Neural progenitor cell (in vitro differentiated cells): ENCODE measurements around the gene CGN. TPM values are rescaled to one million over a fixed set of nuclear protein-coding genes. Genes with fewer than 3 reads are reported as not detected.

ENCODE experiments used
- DNase-seq: peaks from one replicate; pipeline ENCODE4 v3.0.0-alpha.2; 2016; ENCODE audit warnings: low spot score
- H2AFZ ChIP-seq: fragments of 200-600 bp; sonication (generic); replicated peaks from 2 replicates; pipeline ENCODE4 v1.6.1; 2016; ENCODE audit warnings: antibody characterized with exemption
- H3F3A ChIP-seq: fragments of 200-600 bp; sonication (generic); 2 replicates; pipeline ENCODE4 v1.6.1; 2016; ENCODE audit warnings: antibody characterized with exemption, low read depth
- H3K27ac ChIP-seq: fragments of 200-600 bp; sonication (generic); 2 replicates; pipeline ENCODE4 v1.5.1; 2016; ENCODE audit warnings: mild to moderate bottlenecking
- H3K27me3 ChIP-seq: fragments of 200-600 bp; sonication (generic); 2 replicates; pipeline ENCODE4 v1.6.1; 2016; ENCODE audit warnings: mild to moderate bottlenecking, moderate library complexity
- H3K36me3 ChIP-seq: fragments of 200-600 bp; sonication (generic); 2 replicates; pipeline ENCODE4 v1.5.1; 2016
- H3K4me1 ChIP-seq: fragments of 200-600 bp; sonication (generic); 2 replicates; pipeline ENCODE4 v1.6.1; 2016; ENCODE audit warnings: mixed run types
- H3K4me2 ChIP-seq: fragments of 200-600 bp; sonication (generic); 2 replicates; pipeline ENCODE4 v1.6.1; 2016
- H3K4me3 ChIP-seq: fragments of 200-600 bp; sonication (generic); 2 replicates; pipeline ENCODE4 v1.5.1; 2016
- H3K79me2 ChIP-seq: fragments of 200-600 bp; sonication (generic); 2 replicates; pipeline ENCODE4 v1.6.1; 2016; ENCODE audit warnings: low read depth
- H3K9ac ChIP-seq: fragments of 200-600 bp; sonication (generic); 2 replicates; pipeline ENCODE4 v1.6.1; 2016
- H3K9me3 ChIP-seq: fragments of 200-600 bp; sonication (generic); 2 replicates; pipeline ENCODE4 v1.5.1; 2016; ENCODE audit warnings: low read depth
- H4K20me1 ChIP-seq: fragments of 200-600 bp; sonication (generic); 2 replicates; pipeline ENCODE4 v1.6.1; 2016; ENCODE audit warnings: low read depth
- H3K27ac Mint-ChIP-seq: 3 replicates; pipeline ENCODE4 v1.8.0; 2021; ENCODE audit warnings: mixed read lengths
- H3K27me3 Mint-ChIP-seq: 2 replicates; pipeline ENCODE4 v1.8.0; 2022; ENCODE audit warnings: low read depth, mild to moderate bottlenecking, inconsistent platforms, moderate library complexity, mixed read lengths; ENCODE audit not compliant: insufficient read depth
- H3K36me3 Mint-ChIP-seq: 3 replicates; pipeline ENCODE4 v1.8.0; 2021; ENCODE audit warnings: mixed read lengths
- H3K4me1 Mint-ChIP-seq: 3 replicates; pipeline ENCODE4 v1.8.0; 2021; ENCODE audit warnings: mixed read lengths
- H3K4me3 Mint-ChIP-seq: 3 replicates; pipeline ENCODE4 v1.8.0; 2021; ENCODE audit warnings: mild to moderate bottlenecking, moderate library complexity, mixed read lengths
- H3K9me3 Mint-ChIP-seq: 3 replicates; pipeline ENCODE4 v1.8.0; 2020; ENCODE audit warnings: mixed read lengths
- EZH2 ChIP-seq: fragments of 200-600 bp; sonication (generic); IDR thresholded peaks from 2 replicates; pipeline ENCODE4 v1.6.1; 2017; ENCODE audit warnings: antibody characterized with exemption, mild to moderate bottlenecking, moderate library complexity
- EZH2phosphoT487 ChIP-seq: fragments of 200-600 bp; sonication (generic); IDR thresholded peaks from 2 replicates; pipeline ENCODE4 v1.6.1; 2017; ENCODE audit warnings: antibody characterized with exemption
- total RNA-seq: library from RNA; depleted of rRNA; stranded (reverse); fragments of >200 nt; gene quantifications from 2 replicates; pipeline ENCODE4 v1.2.3, GENCODE V29; 2015; ENCODE audit warnings: low replicate concordance
- TF ChIP-seq, protein P1 (sequence below): fragments of 200-600 bp; sonication (generic); IDR thresholded peaks from 2 replicates; pipeline ENCODE4 v1.5.1; 2017; ENCODE audit warnings: antibody characterized with exemption, mild to moderate bottlenecking

The CGN gene
- total RNA-seq, 1 donor from 2014 or later = 5.4 TPM

DNA sequence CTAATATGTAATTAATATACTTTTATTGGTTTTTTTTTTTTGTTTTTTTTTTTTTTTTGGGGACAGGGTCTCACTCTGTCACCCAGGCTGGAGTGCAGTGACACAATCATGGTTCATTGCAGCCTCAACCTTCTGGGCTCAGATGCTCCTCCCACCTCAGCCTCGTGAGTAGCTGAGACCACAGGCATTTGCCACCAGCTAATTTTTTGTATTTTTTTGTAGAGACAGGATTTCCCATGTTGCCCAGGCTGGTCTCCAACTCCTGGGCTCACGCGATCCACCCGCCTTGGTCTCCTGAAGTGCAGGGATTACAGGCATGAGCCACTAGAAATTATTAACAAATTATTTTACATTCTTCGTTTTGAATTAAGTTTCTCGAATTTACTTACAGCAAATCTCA is 35.1 kb upstream of the CGN start:
- Mint-ChIP-seq H3K27me3 (peaks cover 13% of the 10 kb centered on the region), H3K9me3 (peaks cover 3% of the 10 kb centered on the region), H3K4me3 (no peak overlapping the region), H3K4me1 (peaks cover 4% of the 10 kb centered on the region), H3K36me3 (no peaks in the 10 kb centered on the region), H3K27ac (no peak overlapping the region)
- no peaks in the 10 kb centered on the region for H3K36me3 ChIP-seq
- H3K4me2 ChIP-seq = no peak overlapping the region
- H3K4me3 ChIP-seq = no peak overlapping the region
- no peaks in the 10 kb centered on the region for H3K4me1 ChIP-seq
- no peaks in the 10 kb centered on the region for H4K20me1 ChIP-seq
- H3K9me3 ChIP-seq = no peaks in the 10 kb centered on the region
- no peaks in the 10 kb centered on the region for H3K79me2 ChIP-seq
- no peak overlapping the region for H3K9ac ChIP-seq
- peaks cover 8% of the 10 kb centered on the region for H3F3A ChIP-seq
- DNase-seq = no peak
- TF ChIP-seq, protein P1, sequence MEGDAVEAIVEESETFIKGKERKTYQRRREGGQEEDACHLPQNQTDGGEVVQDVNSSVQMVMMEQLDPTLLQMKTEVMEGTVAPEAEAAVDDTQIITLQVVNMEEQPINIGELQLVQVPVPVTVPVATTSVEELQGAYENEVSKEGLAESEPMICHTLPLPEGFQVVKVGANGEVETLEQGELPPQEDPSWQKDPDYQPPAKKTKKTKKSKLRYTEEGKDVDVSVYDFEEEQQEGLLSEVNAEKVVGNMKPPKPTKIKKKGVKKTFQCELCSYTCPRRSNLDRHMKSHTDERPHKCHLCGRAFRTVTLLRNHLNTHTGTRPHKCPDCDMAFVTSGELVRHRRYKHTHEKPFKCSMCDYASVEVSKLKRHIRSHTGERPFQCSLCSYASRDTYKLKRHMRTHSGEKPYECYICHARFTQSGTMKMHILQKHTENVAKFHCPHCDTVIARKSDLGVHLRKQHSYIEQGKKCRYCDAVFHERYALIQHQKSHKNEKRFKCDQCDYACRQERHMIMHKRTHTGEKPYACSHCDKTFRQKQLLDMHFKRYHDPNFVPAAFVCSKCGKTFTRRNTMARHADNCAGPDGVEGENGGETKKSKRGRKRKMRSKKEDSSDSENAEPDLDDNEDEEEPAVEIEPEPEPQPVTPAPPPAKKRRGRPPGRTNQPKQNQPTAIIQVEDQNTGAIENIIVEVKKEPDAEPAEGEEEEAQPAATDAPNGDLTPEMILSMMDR = no peak
- TF ChIP-seq EZH2 (no peak), EZH2phosphoT487 (no peak)
- H2AFZ ChIP-seq = peak overlapping the region; percentile 39
- H3K27ac ChIP-seq = no peak overlapping the region
- peaks cover 9% of the 10 kb centered on the region for H3K27me3 ChIP-seq

DNA sequence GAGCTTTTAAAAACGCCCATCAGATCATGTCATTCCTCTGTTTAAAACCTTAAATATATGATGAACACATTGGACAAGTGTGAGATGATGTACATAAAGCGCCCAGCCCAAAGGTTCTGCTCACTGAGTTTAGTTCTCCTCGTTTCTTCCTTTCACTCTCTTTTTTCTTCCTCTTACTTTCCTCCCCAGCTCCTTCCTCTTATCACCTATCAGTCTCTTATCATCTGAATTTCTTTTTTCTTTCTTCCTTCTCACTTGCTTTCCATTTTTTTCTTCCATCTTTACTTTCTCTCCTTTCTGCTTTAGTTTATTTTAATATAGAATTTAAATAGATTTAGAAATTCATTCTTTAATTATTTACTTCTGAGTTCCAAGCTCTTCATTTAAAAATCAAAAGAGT is 34.1 kb upstream of the CGN start:
- Histone ChIP-seq H3K79me2 (no peaks in the 10 kb centered on the region), H3K4me1 (no peaks in the 10 kb centered on the region), H3K9ac (no peak overlapping the region), H3K9me3 (no peaks in the 10 kb centered on the region), H3K36me3 (no peaks in the 10 kb centered on the region), H4K20me1 (no peaks in the 10 kb centered on the region), H3K27me3 (peaks cover 9% of the 10 kb centered on the region), H3K4me3 (no peak overlapping the region), H3K4me2 (no peak overlapping the region), H3F3A (peaks cover 8% of the 10 kb centered on the region), H2AFZ (no peak overlapping the region), H3K27ac (no peak overlapping the region)
- Mint-ChIP-seq H3K36me3 (no peaks in the 10 kb centered on the region), H3K4me3 (no peak overlapping the region), H3K4me1 (peaks cover 4% of the 10 kb centered on the region), H3K9me3 (peaks cover 5% of the 10 kb centered on the region), H3K27me3 (peaks cover 13% of the 10 kb centered on the region), H3K27ac (no peak overlapping the region)
- TF ChIP-seq EZH2phosphoT487 = no peak
- no peak for TF ChIP-seq EZH2
- TF ChIP-seq, protein P1 = no peak
- no peak for DNase-seq

DNA sequence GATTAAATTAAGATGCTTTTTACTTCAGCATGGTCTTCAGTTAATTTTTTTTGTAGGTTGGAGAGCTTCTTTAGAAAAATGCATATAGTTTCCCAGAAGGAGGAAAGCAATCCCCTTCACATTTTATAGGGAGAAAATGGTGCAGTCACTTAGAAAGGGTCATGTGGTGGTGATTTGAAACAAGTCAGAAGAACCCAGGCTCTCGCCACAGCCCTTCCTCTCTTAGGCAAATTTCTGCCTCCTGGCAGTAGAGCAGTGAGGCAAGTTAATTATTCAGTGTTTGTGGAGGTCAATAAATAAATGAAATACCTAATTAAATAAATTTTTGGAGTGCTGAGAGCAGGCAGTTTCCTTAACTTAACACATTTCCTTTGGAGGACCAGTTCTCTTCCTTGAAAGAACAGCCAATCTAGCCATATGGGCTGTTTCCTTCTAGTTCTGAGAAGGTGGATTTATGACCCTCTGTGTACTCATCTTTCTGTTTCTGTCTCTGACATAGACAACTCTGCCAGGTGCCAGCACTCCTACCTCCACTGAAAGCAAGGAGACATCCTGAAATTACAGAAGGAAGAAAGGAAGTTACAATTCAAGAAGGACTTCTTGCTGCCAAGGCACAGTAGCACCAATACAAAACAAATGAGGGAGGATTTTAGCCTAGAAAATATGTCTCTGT is 32.9 kb upstream of the CGN start:
- Mint-ChIP-seq H3K27ac (no peak overlapping the region), H3K27me3 (peaks cover 6% of the 10 kb centered on the region), H3K4me1 (no peaks in the 10 kb centered on the region), H3K9me3 (peaks cover 5% of the 10 kb centered on the region), H3K36me3 (no peaks in the 10 kb centered on the region), H3K4me3 (no peak overlapping the region)
- DNase-seq = no peak
- H3K27ac ChIP-seq = no peak overlapping the region
- H4K20me1 ChIP-seq = no peaks in the 10 kb centered on the region
- H2AFZ ChIP-seq = no peak overlapping the region
- H3K9me3 ChIP-seq = no peaks in the 10 kb centered on the region
- H3K36me3 ChIP-seq = no peaks in the 10 kb centered on the region
- no peak overlapping the region for H3K4me3 ChIP-seq
- H3K4me2 ChIP-seq = no peak overlapping the region
- no peaks in the 10 kb centered on the region for H3K79me2 ChIP-seq
- H3F3A ChIP-seq = peaks cover 8% of the 10 kb centered on the region
- H3K9ac ChIP-seq = no peak overlapping the region
- TF ChIP-seq, protein P1 = no peak
- TF ChIP-seq EZH2 (no peak), EZH2phosphoT487 (no peak)
- peaks cover 9% of the 10 kb centered on the region for H3K27me3 ChIP-seq
- no peaks in the 10 kb centered on the region for H3K4me1 ChIP-seq
